Peyer's patch (tissue), 4 donors: ENCODE results near the gene PMM1.
"Not testable (repeated sequence)": the region's sequence is repeated elsewhere in the genome, so short reads cannot be mapped to it uniquely, and the experiment has no call there.

ENCODE experiments used
- CTCF ChIP-seq, 6 experiments: fragments of 450-650 bp in 4 of 6; fragments of 200-600 bp in 2 of 6; sonication (generic) in 1 of 6; IDR thresholded peaks; one replicate each; pipeline ENCODE4 v1.5.1; 2017 to 2019; ENCODE audit warnings: antibody characterized with exemption in 6 of 6, mild to moderate bottlenecking in 3 of 6, moderate library complexity in 1 of 6
- POLR2A ChIP-seq, 2 donors: fragments of 450-650 bp; IDR thresholded peaks; one replicate each; pipeline ENCODE4 v1.5.1; 2017; ENCODE audit warnings: antibody characterized with exemption in 2 of 2, mild to moderate bottlenecking in 2 of 2, moderate library complexity in 2 of 2

DNA sequence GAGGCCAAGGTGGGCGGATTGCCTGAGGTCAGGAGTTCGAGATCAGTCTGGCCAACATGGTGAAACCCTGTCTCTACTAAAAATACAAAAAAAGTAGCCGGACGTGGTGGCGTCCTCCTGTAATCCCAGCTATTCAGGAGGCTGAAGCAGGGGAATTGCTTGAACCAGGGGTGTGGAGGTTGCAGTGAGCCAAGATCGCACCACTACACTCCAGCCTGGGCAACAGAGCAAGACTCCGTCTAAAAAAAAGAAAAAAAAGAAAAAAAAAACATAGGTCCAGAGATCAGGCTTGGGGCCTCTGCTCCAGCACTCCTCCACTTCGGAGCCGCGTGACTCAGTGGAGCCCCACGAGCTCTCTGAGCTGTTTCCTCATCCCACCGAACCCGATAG is 31.4 kb downstream of the PMM1 start:
- not testable (repeated sequence) for TF ChIP-seq CTCF, POLR2A (IDR thresholded peaks at IDR 0.05)
